ENCODE data around the gene AKAP6.
"Not testable (repeated sequence)": the region's sequence is repeated elsewhere in the genome, so short reads cannot be mapped to it uniquely, and the experiment has no call there.

The AKAP6 gene

GRCh38 chr14:32438517-32438916, 109.4 kb downstream of the AKAP6 start:
- WGBS, 2 experiments (ENCODE audit: insufficient coverage in 2 of 2), result 100% methylated on average over 1 of the region's 1 CpG
- H3K4me3 ChIP-seq (ENCODE audit: extremely low read depth, insufficient read depth, low read length, poor library complexity, severe bottlenecking), result no peak overlapping the region
- H3K9me3 ChIP-seq (ENCODE audit: control insufficient read depth, low read length), result no peaks in the 10 kb centered on the region
- no peaks in the 10 kb centered on the region for H3K36me3 ChIP-seq (ENCODE audit: control insufficient read depth, insufficient read depth, low read length)
- no peak overlapping the region for H3K27ac ChIP-seq (ENCODE audit: low read depth, low read length, severe bottlenecking)
- no peaks in the 10 kb centered on the region for H3K4me1 ChIP-seq (ENCODE audit: control insufficient read depth, insufficient read depth, low read length, poor library complexity, severe bottlenecking)

DNA sequence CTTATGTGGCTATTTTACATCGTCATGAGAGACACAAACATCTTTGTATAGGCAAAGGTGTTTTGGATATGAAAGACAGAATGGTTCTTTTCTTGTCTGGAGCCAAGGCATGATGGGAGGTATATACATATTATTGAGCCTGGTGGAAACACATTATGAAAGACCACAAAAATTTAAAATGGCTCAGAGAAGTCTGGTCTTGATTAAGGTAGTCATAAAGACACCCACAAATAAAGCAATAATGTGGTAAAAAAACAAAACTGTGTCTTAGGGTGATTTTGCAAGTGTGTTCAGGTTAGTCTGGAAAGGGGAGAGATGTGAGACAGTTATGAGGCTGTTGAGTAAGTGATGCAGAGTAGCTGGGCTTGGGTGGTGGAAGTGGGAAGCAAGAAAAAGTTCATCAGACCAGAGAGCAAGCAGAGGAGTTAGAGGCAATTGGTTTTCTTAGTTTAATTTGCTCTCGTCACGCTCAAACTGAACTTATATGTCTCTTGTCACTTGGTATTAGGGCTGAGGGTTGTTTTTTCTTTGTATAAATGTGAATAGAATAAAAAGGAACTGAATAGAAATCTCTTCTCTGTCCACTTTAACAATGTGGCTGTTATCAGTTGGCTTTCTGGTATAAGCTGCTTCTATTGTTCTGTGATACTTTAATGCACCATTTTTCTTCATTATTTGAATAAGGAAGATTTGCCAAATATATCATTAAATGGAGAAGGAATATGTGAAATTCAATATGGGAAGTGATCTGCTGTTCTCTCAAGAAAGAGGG, 115.0 kb downstream of the AKAP6 start:
- Histone ChIP-seq H3K36me3 (ENCODE audit: control insufficient read depth, insufficient read depth, low read length) (no peaks in the 10 kb centered on the region), H3K4me3 (ENCODE audit: extremely low read depth, insufficient read depth, low read length, poor library complexity, severe bottlenecking) (no peak overlapping the region), H3K4me1 (ENCODE audit: control insufficient read depth, insufficient read depth, low read length, poor library complexity, severe bottlenecking) (no peaks in the 10 kb centered on the region), H3K9me3 (ENCODE audit: control insufficient read depth, low read length) (no peaks in the 10 kb centered on the region), H3K27ac (ENCODE audit: low read depth, low read length, severe bottlenecking) (no peak overlapping the region)
- 94 to 100% methylated on average over 2 to 3 of the region's 3 CpGs for WGBS, 2 experiments (ENCODE audit: insufficient coverage in 2 of 2)

DNA sequence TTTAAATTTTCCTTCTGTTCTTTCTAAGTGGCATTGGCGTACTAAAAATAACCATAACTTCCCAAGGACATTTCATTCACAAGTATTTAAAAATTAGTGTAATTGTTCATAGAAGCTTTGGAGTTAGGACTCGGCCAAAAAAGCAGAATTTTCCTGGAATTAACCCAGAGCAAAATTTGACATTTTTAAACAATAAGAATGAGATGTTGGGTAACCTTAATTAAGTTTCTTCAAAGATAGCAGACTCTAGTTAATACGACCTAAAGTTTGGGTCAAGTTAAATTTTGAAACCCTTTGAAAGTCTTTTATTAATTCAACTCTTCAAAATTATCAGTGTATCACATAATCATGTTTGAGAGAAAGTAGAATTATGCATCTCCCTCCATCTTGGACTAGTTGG, 118.3 kb downstream of the AKAP6 start:
- Histone ChIP-seq H3K36me3 (ENCODE audit: control insufficient read depth, insufficient read depth, low read length) (no peaks in the 10 kb centered on the region), H3K9me3 (ENCODE audit: control insufficient read depth, low read length) (no peaks in the 10 kb centered on the region), H3K4me1 (ENCODE audit: control insufficient read depth, insufficient read depth, low read length, poor library complexity, severe bottlenecking) (no peaks in the 10 kb centered on the region), H3K27ac (ENCODE audit: low read depth, low read length, severe bottlenecking) (no peak overlapping the region), H3K4me3 (ENCODE audit: extremely low read depth, insufficient read depth, low read length, poor library complexity, severe bottlenecking) (no peak overlapping the region)
- WGBS, 2 experiments (ENCODE audit: insufficient coverage in 2 of 2), result no CpG with 5 or more reads among the region's 3 CpGs

- Histone ChIP-seq H3K36me3 (ENCODE audit: control insufficient read depth, insufficient read depth, low read length) (no peaks in the 10 kb centered on the region), H3K9me3 (ENCODE audit: control insufficient read depth, low read length) (no peaks in the 10 kb centered on the region), H3K27ac (ENCODE audit: low read depth, low read length, severe bottlenecking) (no peak overlapping the region), H3K4me3 (ENCODE audit: extremely low read depth, insufficient read depth, low read length, poor library complexity, severe bottlenecking) (no peak overlapping the region), H3K4me1 (ENCODE audit: control insufficient read depth, insufficient read depth, low read length, poor library complexity, severe bottlenecking) (no peaks in the 10 kb centered on the region)
- 40 to 71% methylated on average over 1 of the region's 1 CpG for WGBS, 2 experiments (ENCODE audit: insufficient coverage in 2 of 2)
Measured at GRCh38 chr14:32449648-32450047, 120.5 kb downstream of the AKAP6 start.

DNA sequence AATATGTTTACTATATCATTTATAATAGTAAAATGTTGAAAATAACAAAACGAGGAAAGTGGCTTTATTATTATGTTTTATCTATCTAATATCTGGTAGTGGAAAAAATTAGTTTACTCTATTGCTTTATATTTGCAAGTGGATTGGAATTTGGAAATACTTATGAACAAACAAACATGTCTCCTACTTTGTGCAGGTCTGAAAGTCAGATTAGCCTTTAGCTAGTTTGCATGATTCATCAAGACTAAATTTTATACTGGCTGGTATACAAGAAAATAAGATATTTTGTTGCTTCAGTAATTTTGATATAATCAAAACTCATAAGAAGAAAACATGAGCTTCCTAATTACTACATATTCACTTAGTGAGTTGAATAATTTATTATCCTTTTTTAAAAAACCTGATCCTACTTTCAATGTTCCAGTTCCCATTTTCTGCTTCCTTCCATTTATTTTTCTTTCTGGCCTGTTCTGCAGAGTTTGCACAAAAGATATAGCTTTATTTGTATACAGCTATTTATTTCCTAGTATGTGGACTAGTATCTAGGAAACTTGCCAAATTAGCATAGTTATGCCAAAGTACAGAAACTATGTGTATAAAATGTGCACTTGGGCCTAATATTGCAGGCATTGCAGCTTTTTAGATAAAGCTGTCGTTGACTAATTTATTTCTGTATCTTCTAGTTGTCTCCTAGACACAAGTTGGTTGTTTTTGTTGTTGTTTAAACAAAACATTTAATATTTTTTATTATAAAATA, 122.0 kb downstream of the AKAP6 start:
- WGBS, 2 experiments (ENCODE audit: insufficient coverage in 2 of 2), result no CpG with 5 or more reads among the region's 2 CpGs
- H3K4me3 ChIP-seq (ENCODE audit: extremely low read depth, insufficient read depth, low read length, poor library complexity, severe bottlenecking), result no peak overlapping the region

GRCh38 chr14:32453857-32454810, 125.0 kb downstream of the AKAP6 start:
- Histone ChIP-seq H3K4me1 (ENCODE audit: control insufficient read depth, insufficient read depth, low read length, poor library complexity, severe bottlenecking) (peaks cover 13% of the 10 kb centered on the region), H3K27ac (ENCODE audit: low read depth, low read length, severe bottlenecking) (no peak overlapping the region), H3K36me3 (ENCODE audit: control insufficient read depth, insufficient read depth, low read length) (no peaks in the 10 kb centered on the region), H3K9me3 (ENCODE audit: control insufficient read depth, low read length) (no peaks in the 10 kb centered on the region), H3K4me3 (ENCODE audit: extremely low read depth, insufficient read depth, low read length, poor library complexity, severe bottlenecking) (no peak overlapping the region)
- WGBS, 2 experiments (ENCODE audit: insufficient coverage in 2 of 2), result 88 to 100% methylated on average over 5 to 9 of the region's 9 CpGs

More for the DNA sequence above, 122.0 kb downstream of the AKAP6 start:
- no peak overlapping the region for H3K27ac ChIP-seq (ENCODE audit: low read depth, low read length, severe bottlenecking)
- H3K9me3 ChIP-seq (ENCODE audit: control insufficient read depth, low read length), result no peaks in the 10 kb centered on the region
- no peaks in the 10 kb centered on the region for H3K36me3 ChIP-seq (ENCODE audit: control insufficient read depth, insufficient read depth, low read length)
- no peaks in the 10 kb centered on the region for H3K4me1 ChIP-seq (ENCODE audit: control insufficient read depth, insufficient read depth, low read length, poor library complexity, severe bottlenecking)

GRCh38 chr14:32457213-32457920, 128.3 kb downstream of the AKAP6 start:
- peak overlapping the region; percentile 67 for H3K27ac ChIP-seq (ENCODE audit: low read depth, low read length, severe bottlenecking)
- H3K4me1 ChIP-seq (ENCODE audit: control insufficient read depth, insufficient read depth, low read length, poor library complexity, severe bottlenecking), result peaks cover 22% of the 10 kb centered on the region
- no peak overlapping the region for H3K4me3 ChIP-seq (ENCODE audit: extremely low read depth, insufficient read depth, low read length, poor library complexity, severe bottlenecking)
- H3K9me3 ChIP-seq (ENCODE audit: control insufficient read depth, low read length), result peaks cover 2% of the 10 kb centered on the region
- 69 to 80% methylated on average over 4 of the region's 5 CpGs for WGBS, 2 experiments (ENCODE audit: insufficient coverage in 2 of 2)
- no peaks in the 10 kb centered on the region for H3K36me3 ChIP-seq (ENCODE audit: control insufficient read depth, insufficient read depth, low read length)

DNA sequence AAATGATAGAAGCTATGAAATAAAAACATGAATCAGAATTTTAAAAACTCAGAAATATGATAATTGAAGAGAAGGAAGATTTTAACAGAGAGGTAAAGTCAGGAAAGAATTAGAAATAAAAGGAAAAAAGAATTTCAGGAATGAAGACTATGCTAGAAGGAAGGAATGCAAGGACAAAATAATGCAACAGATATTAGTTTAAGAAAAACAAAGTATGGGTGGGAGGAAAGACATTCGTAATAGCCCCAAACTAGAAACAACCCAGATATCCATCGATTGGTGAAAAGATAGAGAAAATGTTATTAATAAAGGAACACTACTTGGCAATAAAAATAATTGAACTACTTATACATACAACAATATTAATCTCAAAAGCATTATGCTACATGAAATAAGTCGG, 129.6 kb downstream of the AKAP6 start:
- Histone ChIP-seq H3K36me3 (ENCODE audit: control insufficient read depth, insufficient read depth, low read length) (no peaks in the 10 kb centered on the region), H3K4me3 (ENCODE audit: extremely low read depth, insufficient read depth, low read length, poor library complexity, severe bottlenecking) (no peak overlapping the region), H3K9me3 (ENCODE audit: control insufficient read depth, low read length) (peaks cover 11% of the 10 kb centered on the region), H3K4me1 (ENCODE audit: control insufficient read depth, insufficient read depth, low read length, poor library complexity, severe bottlenecking) (peaks cover 22% of the 10 kb centered on the region), H3K27ac (ENCODE audit: low read depth, low read length, severe bottlenecking) (peak overlapping the region; percentile 67)
- no CpG with 5 or more reads among the region's 3 CpGs for WGBS, 2 experiments (ENCODE audit: insufficient coverage in 2 of 2)

DNA sequence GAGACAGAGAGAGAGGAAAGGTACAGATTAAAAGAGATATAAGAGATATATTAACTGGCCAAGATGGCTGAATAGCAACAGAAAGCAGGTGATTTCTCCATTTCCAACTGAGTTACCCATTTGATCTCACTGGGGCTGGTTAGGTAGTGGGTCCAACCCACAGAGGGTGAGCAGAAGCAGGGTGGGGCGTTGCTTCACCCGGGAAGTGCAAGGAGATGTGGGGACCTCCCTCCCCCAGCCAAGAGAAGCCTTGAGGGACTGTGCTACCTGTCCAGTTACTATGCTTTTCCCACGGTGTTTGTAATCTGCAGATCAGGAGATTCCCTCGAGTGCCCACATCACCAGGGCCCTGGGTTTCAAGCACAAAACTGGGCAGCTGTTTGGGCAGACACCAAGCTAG, 131.2 kb downstream of the AKAP6 start:
- Histone ChIP-seq H3K36me3 (ENCODE audit: control insufficient read depth, insufficient read depth, low read length) (no peaks in the 10 kb centered on the region), H3K4me1 (ENCODE audit: control insufficient read depth, insufficient read depth, low read length, poor library complexity, severe bottlenecking) (peaks cover 22% of the 10 kb centered on the region), H3K27ac (ENCODE audit: low read depth, low read length, severe bottlenecking) (no peak overlapping the region), H3K4me3 (ENCODE audit: extremely low read depth, insufficient read depth, low read length, poor library complexity, severe bottlenecking) (no peak overlapping the region), H3K9me3 (ENCODE audit: control insufficient read depth, low read length) (peaks cover 11% of the 10 kb centered on the region)
- 86 to 91% methylated on average over 2 to 4 of the region's 4 CpGs for WGBS, 2 experiments (ENCODE audit: insufficient coverage in 2 of 2)

DNA sequence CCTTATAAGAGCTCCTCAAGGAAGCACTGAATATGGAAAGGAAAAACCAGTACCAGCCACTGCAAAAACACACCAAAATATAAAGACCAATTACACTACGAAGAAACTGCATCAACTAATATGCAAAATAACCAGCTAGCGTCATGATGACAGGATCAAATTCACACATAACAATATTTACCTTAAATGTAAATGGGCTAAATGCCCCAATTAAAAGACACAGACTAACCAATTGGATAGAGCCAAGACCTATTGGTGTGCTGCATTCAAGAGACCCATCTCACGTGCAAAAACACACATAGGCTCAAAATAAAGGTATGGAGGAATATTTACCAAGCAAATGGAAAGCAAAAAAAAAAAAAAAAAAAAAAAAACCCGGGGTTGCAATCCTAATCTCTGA, 133.5 kb downstream of the AKAP6 start:
- H3K27ac ChIP-seq (ENCODE audit: low read depth, low read length, severe bottlenecking); H3K4me3 ChIP-seq (ENCODE audit: extremely low read depth, insufficient read depth, low read length, poor library complexity, severe bottlenecking); H3K36me3 ChIP-seq (ENCODE audit: control insufficient read depth, insufficient read depth, low read length): not testable (repeated sequence)
- peaks cover 14% of the 10 kb centered on the region for H3K4me1 ChIP-seq (ENCODE audit: control insufficient read depth, insufficient read depth, low read length, poor library complexity, severe bottlenecking)
- H3K9me3 ChIP-seq (ENCODE audit: control insufficient read depth, low read length), result peaks cover 15% of the 10 kb centered on the region
- 75% methylated on average over 1 of the region's 4 CpGs; no CpG with 5 or more reads in 1 of the 2 experiments for WGBS, 2 experiments (ENCODE audit: insufficient coverage in 2 of 2)

Measured in mesodermal cell (in vitro differentiated cells).